ENCODE results near the gene WDR72.
"Not testable (repeated sequence)": the region's sequence is repeated elsewhere in the genome, so short reads cannot be mapped to it uniquely, and the experiment has no call there.

Gene WDR72

GRCh38 chr15:53759411-53759931 is at the start of gene WDR72:
WDR72 (minus strand) TSS chr15:53759663; CDS start chr15:53733149, 26,514 bp downstream.
- no peak for DNase-seq

DNA sequence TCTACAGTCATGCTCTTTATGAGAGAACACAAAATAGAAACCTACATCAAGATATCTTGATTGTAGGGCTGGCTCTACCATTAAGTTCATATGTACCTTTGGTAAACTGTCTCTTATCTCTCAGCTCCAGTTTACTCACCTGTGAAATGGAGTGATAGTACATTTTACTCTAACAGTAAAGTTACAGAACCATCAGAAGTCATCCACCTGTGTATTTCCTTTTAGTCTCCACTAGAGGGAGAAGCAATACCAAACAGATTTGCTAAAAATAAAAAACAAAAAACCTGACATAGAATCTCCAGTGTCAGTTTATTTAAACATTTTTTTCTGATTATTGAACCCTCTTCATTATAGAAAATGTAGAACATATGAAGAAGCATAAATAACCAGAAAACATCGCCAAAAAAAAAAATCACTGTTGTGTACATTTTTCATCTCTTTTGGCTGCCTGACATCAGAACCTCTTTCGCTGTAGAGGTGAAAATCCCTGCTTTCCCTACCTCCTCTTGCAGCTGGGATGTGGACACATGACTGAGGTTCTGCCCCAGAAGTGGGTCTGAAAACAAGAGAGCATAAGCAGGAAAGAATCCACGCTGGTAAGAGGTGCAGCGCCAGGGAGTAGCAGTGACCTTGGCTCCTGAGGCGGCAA is 48.7 kb upstream of the WDR72 start:
- DNase-seq, result no peak

GRCh38 chr15:53807501-53807900 is 48.0 kb upstream of the WDR72 start:
- no peak for DNase-seq

GRCh38 chr15:53802672-53803071 is 43.2 kb upstream of the WDR72 start:
- DNase-seq, result no peak

DNA sequence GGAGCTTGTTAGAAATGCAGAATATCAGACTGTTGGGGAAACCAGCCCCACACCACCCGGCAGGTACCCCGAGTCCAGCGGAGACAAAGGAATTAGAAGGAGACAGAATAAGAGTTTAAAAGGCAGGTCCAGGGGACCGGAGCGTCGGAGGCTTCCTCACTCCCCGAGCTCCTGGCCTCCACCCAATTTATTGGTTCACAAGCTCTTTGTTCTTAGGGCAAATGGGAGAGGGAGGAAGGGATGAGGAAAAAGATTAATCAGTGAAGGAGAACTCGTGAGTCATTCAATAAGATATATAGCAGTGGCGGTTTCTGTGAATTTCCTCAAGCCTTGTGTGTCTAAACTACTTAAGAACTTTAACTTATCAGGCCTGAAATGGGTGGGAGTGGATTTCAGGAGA is 32.1 kb upstream of the WDR72 start:
- DNase-seq, result no peak

DNA sequence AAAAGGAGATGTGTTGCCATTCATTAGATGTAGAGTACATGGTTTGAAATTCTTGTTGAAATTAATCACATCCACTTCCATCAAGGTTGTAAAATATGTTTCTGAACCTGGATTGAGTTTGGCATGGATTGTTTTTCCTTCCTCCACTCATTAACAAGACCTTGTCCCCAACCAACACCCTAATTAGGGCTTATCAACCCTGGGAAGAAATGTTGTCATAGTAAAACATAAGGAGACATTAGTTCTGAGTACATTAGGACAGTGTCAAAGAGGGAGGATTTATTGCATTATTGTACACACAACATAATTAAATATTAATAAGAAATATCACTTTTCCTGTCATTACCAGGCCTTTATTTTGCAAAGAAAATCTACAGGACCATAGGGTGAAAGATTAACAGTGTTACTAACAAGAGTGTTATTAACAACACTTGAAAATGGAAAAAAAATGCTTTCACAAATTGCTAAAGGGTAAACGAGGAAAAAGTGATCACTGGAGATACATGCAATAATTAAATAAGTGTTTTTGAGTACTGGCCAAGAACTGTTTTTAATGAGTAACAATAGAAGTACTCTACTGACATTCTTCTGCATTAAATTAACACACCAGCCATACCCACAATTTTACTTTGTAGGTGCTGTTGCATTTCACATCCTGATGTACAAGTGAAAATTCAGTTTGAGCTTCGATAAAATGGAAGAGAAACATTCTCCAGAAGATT is 30.4 kb upstream of the WDR72 start:
- no peak for DNase-seq

DNA sequence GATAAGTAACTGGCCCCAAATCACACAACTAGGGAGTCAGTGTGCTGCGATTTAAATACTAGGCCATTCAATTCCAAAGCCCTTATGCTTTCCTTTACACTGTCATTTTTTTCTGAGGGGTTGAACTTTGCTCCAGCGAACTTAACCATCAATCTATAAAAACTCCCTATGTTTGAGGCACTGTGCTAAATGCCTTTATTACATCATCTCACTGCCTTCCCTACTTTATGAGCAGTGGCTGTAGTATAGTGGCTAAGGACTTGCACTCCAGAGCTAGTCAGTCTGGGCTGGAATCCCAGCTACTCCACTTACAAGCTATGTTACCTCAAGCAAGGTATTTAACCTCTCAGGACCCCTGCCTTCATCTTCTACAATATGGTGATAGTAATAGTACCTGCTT is 26.9 kb upstream of the WDR72 start:
- no peak for DNase-seq

DNA sequence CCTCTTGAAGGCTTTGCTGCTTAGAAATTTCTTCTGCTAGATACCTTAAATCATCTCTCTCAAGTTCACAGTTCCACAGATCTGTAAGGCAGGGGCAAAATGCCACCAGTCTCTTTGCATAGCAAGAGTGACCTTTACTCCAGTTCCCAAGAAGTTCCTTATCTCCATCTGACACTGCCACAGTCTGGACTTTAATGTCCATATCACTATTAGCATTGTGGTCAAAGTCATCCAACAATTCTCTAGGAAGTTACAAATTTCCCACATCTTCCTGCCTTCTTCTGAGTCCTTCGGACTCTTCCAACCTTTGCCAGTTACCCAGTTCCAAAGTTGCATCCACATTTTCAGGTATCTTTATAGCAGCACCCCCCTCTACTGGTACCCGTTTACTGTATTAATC is 25.8 kb upstream of the WDR72 start:
- DNase-seq, result not testable (repeated sequence)

DNA sequence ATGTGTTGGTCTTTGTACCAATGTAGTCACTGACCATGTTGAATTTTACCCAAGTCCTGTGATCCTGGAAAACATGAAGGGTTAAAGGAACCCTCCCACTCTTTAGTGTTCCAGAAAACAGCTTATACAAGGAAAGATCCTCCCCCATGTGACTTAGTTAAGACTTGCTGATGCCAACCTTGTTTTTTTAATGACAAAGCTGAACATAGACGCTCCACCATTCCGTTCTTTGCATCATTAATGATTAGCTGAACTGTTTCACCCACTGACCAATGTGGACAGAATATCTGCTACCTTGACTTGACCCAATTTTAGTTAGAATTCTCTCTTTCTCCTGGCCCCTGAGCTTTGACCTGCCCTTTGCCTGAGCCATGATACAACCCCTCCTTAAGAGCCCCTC is 3.5 kb upstream of the WDR72 start:
- no peak for DNase-seq

DNA sequence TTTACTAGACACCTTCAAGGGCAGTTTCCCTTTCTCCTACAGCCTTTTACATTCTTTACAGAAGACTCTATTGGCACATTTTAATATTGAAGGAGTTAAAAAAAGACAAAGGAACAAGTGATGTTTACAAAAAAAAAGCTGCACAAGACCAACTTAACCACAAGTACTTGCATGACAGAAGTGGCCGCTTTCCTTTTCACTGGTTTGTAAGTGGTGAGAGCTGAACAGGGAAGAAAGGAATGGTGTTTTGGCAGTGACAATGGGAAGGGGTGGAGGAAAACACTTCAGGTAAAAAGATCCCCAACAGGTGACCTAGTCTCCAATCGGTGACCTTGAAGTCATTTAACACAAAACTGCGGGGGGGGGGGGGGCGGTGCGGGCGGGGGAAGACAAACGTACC is 1.1 kb downstream of the WDR72 start:
- no peak for DNase-seq

- no peak for DNase-seq
Observed at GRCh38 chr15:53757906-53758305, 1.6 kb downstream of the WDR72 start.

- no peak for DNase-seq
Observed at GRCh38 chr15:53753813-53754212, 5.7 kb downstream of the WDR72 start.

DNA sequence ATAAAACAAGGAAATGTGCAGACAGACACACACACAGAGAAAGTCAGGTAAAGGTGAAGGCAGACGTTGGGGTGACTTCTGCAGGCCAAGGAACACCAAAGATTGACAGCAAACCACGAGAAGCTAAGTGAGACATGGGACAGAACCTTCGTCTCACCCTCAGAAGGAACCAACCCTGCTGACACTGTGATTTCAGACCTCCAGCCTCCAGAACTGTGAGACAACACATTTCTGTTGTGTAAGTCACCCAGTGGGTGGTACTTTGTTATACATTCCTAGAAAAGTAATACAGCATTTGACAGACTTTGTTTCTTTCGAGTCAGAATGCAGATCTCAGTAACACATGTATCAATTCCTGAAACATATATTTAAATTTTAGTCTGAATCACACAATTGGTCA is 7.1 kb downstream of the WDR72 start:
- no peak for DNase-seq

DNA sequence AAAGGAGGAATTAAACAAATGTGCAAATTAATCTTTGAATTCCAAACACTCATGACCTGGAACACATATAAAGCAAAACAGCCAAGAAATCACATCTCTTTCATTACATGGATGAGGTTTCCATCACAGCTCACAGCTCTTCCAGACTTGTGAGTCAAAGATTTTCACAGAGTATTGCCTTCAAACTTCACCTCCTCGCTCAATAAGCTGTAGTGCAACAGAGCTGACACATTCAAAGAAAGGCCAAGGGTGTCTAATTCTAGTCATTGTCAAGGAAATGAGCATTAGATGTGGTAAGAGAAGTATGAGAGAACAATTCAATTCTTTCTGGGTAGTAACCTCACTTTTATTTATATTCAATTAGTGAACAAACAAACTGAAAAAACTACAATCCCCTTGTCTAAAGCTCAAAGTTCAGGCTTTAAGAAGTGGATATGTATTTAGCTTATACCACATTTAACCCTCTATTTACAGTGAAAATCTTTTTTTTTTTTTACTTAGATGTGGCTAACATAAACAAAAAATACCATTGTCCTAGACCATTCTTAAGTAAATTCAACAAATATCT is 11.9 kb downstream of the WDR72 start:
- DNase-seq, result no peak

GRCh38 chr15:53746101-53746500 is 13.4 kb downstream of the WDR72 start:
- no peak for DNase-seq

GRCh38 chr15:53739651-53740050 is 19.8 kb downstream of the WDR72 start:
- DNase-seq, result no peak

DNA sequence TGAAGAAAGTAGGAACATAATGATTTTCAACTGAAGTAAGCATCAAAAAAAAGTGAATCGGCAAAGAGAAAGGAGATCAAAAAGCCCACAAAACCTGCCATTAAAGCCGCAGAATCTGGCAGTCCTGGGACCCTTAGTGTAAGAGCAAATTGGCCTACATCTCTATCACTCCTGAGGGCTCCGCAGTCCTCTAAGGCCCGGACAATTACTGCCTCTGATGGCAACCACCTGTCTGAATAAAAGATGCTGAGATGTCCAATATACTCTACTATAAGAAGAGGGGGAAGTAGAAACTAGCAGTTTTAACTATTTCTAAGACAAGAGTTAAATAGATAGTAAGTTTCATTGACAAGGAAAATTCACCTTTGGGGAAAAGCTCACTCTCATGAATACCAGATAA is 20.3 kb downstream of the WDR72 start:
- no peak for DNase-seq

DNA sequence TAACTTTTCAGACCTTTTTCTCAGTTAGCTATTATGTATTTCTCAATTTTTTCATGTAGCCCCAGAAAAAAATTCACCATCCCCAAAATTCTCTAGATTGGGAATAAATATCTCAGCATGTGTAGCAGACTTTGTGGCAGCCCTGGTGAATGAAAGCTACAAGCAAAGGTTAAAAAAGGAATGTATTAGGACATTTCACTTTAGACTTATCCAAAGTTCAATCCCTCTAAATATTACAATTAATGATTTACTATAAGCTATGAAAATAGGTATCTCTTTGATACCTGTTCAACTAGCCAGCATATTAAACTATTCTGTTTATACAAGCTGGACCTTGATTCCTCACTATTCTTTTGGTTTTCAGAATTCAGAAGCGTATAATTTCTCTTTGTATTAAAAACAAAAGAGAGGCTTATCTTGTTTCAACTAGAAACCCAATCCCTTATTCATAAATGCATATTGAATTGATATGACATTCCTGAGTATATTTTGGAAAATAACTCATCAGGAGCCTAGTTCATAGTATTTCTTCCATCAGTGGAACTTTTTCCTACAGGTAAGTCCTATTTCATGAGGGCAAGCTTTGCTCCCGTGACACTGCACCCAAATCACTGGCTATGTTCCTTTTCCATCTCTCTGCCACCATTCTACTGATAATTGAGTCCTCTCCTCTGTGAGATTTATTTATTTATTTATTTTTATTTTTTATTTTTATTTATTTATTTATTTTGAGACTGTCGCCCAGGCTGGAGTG is 38.0 kb downstream of the WDR72 start:
- DNase-seq, result no peak

DNA sequence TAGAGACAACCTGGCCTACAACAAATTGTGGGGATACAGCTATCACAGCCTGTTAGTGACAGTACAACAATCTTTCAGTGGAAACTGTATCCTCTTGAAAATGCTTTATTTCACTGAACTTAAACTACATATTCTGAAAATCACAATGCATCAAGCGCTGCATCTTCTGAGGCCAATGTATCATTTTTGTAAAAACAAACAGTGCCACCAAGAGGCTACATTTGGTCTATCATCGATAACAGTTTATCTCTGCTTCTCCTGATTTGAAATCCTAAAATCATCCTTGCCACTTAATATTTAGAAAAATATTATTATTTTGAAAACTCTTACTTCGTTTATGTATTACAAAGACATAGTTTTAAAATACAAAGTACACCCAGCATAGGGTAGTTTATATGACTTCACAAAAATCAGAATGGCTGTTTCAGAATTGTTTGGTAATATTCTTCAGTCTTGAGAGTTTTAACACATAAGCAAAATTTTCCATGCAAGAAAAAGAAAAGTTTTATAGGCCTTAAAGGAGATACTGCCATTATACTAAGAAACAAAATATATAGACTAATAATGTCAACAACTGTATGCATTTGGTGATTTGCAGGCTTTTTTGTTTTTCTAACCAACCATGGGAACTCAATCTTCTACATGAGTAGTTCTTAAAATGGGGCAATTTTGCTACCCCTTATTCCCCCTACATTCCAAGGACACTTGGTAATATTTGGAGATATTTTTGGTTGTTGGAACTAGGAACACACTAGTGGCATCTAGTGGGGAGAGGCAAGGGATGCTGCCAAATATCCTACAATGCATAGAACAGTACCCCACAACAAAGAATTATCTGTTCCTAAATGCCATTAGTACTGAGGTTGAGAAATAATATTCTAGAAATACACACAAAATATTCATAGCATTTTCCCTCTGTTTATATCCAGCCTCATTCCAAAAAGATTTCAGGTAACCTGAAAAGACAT is 42.3 kb downstream of the WDR72 start:
- DNase-seq, result no peak

- DNase-seq, result no peak
Observed at GRCh38 chr15:53713218-53713617, 46.2 kb downstream of the WDR72 start.

DNA sequence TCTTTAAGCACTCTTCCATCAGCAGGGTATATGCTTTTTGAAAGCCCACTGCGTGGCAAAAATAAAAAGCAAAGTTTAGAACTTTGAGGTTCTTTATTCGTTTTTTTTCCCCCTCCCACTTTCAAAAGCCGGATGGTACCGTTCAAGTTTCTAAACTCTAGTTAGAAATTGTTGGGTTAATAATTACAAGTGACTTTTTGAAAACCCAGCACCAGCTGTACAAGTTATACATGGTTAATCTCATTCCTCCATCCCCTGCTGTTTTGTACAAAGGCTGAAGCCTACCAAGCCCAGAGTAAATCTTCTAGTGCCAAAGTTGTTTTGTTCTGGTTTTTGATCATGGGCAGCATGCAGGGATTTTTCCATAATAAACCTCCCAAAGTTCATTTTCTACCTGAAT is 48.6 kb downstream of the WDR72 start:
- no peak for DNase-seq

DNA sequence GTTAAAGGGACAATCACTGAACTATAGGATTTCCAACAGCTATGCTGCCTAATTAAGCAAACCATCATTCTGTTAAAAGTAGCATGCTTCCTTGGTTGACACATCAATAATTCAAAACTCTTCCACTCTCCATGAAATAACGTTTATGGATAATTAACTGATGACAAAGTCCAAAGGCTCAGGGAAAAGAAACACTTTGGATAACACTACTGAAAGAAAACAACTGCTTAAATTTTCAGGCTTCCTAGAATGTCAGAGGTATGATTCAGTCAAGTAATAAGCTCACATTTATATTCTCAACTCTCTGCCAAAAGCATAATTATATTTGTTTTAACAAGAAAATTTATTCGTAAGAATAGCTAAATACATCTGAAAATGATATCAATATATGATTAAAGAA is 49.6 kb downstream of the WDR72 start:
- no peak for DNase-seq
